K562 (cell line): Measurements from ENCODE around the gene SAMD8. TPM values are rescaled to one million over a fixed set of nuclear protein-coding genes. Genes with fewer than 3 reads are reported as not detected.

Experiments used
- IRF2 ChIP-seq: sonication (generic); formaldehyde crosslinking; IDR thresholded peaks from 2 replicates; pipeline ENCODE4 v1.8.1; 2022; ENCODE audit warnings: mild to moderate bottlenecking, missing genetic modification reagents
- NR4A1 ChIP-seq, 2 experiments: fragments of 250-450 bp in 1 of 2; fragments of 450-650 bp in 1 of 2; sonication (Bioruptor Pico) in 1 of 2; IDR thresholded peaks; 2 replicates each; pipeline versions ENCODE4 v1.4.0 to v1.6.1; 2016 to 2020; ENCODE audit warnings: mild to moderate bottlenecking in 2 of 2, missing compliant biosample characterization in 1 of 2, missing genetic modification characterization in 1 of 2, moderate library complexity in 1 of 2
- SMAD2 ChIP-seq: fragments of 150-350 bp; IDR thresholded peaks from 2 replicates; pipeline ENCODE4 v1.6.1; 2014; ENCODE audit warnings: low read depth, mild to moderate bottlenecking, low read length
- TRIM25 ChIP-seq: fragments of 450-650 bp; IDR thresholded peaks from 2 replicates; pipeline ENCODE4 v1.7.0; 2016; ENCODE audit warnings: borderline replicate concordance
- ZBTB40 ChIP-seq, 2 experiments: fragments of 450-650 bp in 1 of 2; sonication (generic) in 1 of 2; formaldehyde crosslinking in 1 of 2; IDR thresholded peaks; 2 replicates each; pipeline versions ENCODE4 v1.7.1 to v1.9.0; 2016 to 2022; ENCODE audit warnings: inconsistent platforms in 1 of 2, mild to moderate bottlenecking in 1 of 2, missing genetic modification reagents in 1 of 2
- ZBTB43 ChIP-seq: sonication (generic); formaldehyde crosslinking; IDR thresholded peaks from 2 replicates; pipeline ENCODE4 v1.8.0; 2023; ENCODE audit warnings: mild to moderate bottlenecking, missing genetic modification reagents
- ZBTB7A ChIP-seq: IDR thresholded peaks from 2 replicates; pipeline ENCODE4 v1.6.1; 2011; ENCODE audit warnings: low read depth, mild to moderate bottlenecking, low read length, moderate library complexity, borderline replicate concordance; ENCODE audit not compliant: control insufficient read depth
- polyA plus RNA-seq, 8 experiments: library from polyadenylated mRNA; depleted of rRNA in 4 of 8; stranded (reverse) in 5 of 8; unstranded in 3 of 8; fragments of >200 nt; fragmentation: Nextera tagmentation in 2 of 8; fragmentation: Illumina TruSeq in 1 of 8; extraction: Ambion mirVana in 2 of 8; extraction: Trizol in 1 of 8; gene quantifications; 2 replicates each; pipeline versions ENCODE4 v1.2.1 to v1.2.3, GENCODE V29; 2011 to 2014; ENCODE audit warnings: inconsistent platforms in 1 of 8, missing spikeins in 1 of 8
- total RNA-seq, 7 experiments: library from RNA; depleted of rRNA in 6 of 7; stranded (reverse); fragments of >200 nt in 6 of 7; fragmentation: Illumina TruSeq in 2 of 7; extraction: Trizol in 2 of 7; gene quantifications; 2 replicates each; pipeline versions ENCODE4 v1.2.1 to v1.2.3, GENCODE V29; 2011 to 2021; ENCODE audit warnings: low replicate concordance in 1 of 7
- TF ChIP-seq, protein P1 (sequence below): sonication (generic); formaldehyde crosslinking; IDR thresholded peaks from 2 replicates; pipeline ENCODE4 v1.9.0; 2022; ENCODE audit warnings: mild to moderate bottlenecking, missing genetic modification reagents
- TF ChIP-seq, protein P2 (sequence below): fragments of 450-650 bp; conservative IDR thresholded peaks from 2 replicates; pipeline ENCODE4 v1.6.1; 2016; ENCODE audit warnings: missing genetic modification characterization, low read depth, mild to moderate bottlenecking, control low read depth, missing compliant biosample characterization

Gene SAMD8
- total and polyA plus RNA-seq, 9 of the 15 experiments (the other 6 are each of a cell fraction or from before 2014, with no cell fraction given): 2.7 to 16.1 (median 6.2) TPM

GRCh38 chr10:75111365-75111906 is at the start of gene SAMD8 (continued):
- TF ChIP-seq, protein P1, sequence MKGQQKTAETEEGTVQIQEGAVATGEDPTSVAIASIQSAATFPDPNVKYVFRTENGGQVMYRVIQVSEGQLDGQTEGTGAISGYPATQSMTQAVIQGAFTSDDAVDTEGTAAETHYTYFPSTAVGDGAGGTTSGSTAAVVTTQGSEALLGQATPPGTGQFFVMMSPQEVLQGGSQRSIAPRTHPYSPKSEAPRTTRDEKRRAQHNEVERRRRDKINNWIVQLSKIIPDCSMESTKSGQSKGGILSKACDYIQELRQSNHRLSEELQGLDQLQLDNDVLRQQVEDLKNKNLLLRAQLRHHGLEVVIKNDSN: no peak
- TF ChIP-seq SMAD2 (no peak), ZBTB7A (peak; percentile 50; the same call in 1 of the 2 replicates), TRIM25 (no peak), ZBTB40 (IDR thresholded peaks at IDR 0.05) (peak; percentile 83), ZBTB40 (CRISPR knock-in tag; IDR thresholded peaks at IDR 0.05) (no peak), NR4A1 (CRISPR knock-in tag; IDR thresholded peaks at IDR 0.05) (no peak), NR4A1 (tag; IDR thresholded peaks at IDR 0.05) (0 out of 2 replicates have a peak, but pooled peaks have one; percentile 26), ZBTB43 (CRISPR knock-in tag) (0 out of 2 replicates have a peak, but pooled peaks have one; percentile 6), IRF2 (CRISPR knock-in tag) (no peak)
- TF ChIP-seq, protein P2, sequence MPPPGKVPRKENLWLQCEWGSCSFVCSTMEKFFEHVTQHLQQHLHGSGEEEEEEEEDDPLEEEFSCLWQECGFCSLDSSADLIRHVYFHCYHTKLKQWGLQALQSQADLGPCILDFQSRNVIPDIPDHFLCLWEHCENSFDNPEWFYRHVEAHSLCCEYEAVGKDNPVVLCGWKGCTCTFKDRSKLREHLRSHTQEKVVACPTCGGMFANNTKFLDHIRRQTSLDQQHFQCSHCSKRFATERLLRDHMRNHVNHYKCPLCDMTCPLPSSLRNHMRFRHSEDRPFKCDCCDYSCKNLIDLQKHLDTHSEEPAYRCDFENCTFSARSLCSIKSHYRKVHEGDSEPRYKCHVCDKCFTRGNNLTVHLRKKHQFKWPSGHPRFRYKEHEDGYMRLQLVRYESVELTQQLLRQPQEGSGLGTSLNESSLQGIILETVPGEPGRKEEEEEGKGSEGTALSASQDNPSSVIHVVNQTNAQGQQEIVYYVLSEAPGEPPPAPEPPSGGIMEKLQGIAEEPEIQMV: no peak
